Measurements from ENCODE around the gene ADSS1. TPM values are rescaled to one million over a fixed set of nuclear protein-coding genes. Genes with fewer than 3 reads are reported as not detected.
"Not testable (repeated sequence)": the region's sequence is repeated elsewhere in the genome, so short reads cannot be mapped to it uniquely, and the experiment has no call there.

The ADSS1 gene
- total and polyA plus RNA-seq, 2 donors (not counting 1 experiment from before 2014, with no cell fraction given): 2.2 to 3.5 TPM

DNA sequence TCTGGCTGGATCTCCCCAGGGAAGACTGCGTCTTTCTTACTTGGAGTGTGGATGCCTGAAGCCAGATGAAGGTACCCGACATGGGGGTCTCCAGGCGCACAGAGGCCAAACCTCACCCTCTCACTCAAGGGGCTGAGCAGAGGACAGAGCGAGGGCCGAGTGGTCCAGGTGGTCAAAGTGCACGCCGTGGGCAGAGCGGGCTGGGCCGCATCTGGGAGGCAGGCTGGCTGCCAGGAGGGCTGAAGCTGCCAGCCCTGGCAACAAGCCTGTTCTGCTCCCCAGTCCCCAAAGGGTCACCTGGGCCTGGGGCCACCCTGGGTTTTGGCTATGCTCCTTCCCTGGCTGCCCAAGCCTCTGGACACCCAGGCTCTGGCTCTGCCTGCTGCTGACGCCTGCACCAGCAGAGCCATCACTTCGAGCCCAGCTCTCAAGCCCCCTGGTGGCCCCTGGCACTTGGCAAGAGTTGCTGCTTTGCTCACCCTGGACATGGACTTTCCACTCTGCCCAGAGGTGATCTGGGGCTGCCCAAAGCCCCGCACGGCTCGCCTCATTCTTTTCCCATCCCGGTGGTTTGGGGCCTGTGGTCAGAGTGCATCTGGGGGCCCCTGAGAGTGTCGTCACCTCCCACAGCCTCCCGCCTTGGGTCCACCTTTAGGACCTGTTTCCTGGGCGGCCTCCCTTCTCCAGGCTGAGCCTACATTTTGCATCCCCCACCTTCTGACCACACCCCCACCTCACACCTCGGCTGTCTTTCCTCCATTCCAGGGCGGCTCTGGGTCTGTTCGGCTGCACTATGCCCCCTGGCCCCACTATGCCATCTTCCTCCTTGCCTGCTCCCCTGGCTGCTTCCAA, 2.8 kb downstream of the ADSS1 start:
- H3K9me3 ChIP-seq (ENCODE audit: control insufficient read depth, insufficient read depth, low read depth, low read length): no peaks in the 10 kb centered on the region

DNA sequence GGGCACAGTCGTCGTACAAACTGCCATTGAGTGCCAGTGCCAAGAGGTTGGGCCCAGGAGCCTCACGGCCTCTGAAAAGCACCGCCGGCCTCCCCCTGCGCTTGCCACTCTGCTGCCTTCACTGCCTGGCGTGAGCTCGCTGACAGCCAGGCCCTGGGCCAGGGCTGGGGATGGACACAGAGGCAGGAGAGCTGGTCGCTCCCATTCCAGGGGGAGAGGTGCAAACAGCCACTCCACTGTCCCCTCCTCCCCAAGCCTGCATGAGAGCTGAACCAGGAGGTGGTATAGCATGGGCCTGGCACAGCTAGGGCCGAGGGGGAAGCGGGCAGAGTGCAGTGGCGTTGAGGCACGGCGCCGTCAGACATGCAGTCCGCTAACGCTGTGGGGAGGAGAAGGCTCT, 4.6 kb downstream of the ADSS1 start:
- Histone ChIP-seq H3K36me3 (ENCODE audit: control insufficient read depth, insufficient read depth, low read length) (no peaks in the 10 kb centered on the region), H2AFZ (ENCODE audit: low read length) (no peak overlapping the region), H3K79me2 (ENCODE audit: control insufficient read depth, insufficient read depth, low read length) (no peaks in the 10 kb centered on the region), H3K4me1 (ENCODE audit: control insufficient read depth, extremely low read depth, insufficient read depth, low read length) (peaks cover 2% of the 10 kb centered on the region), H3K4me3 (replicated peaks in 1 of 4; ENCODE audit: control extremely low read depth in 1 of 4, insufficient read depth in 1 of 4, low read depth in 3 of 4, low read length in 4 of 4) (no peak overlapping the region), H3K9me3 (ENCODE audit: control insufficient read depth, insufficient read depth, low read depth, low read length) (no peaks in the 10 kb centered on the region), H3K4me2 (ENCODE audit: extremely low read depth, insufficient read depth, low read length) (no peak overlapping the region), H3K27me3 (ENCODE audit: control insufficient read depth, insufficient read depth, low read length) (peaks cover 9% of the 10 kb centered on the region), H3K27ac (ENCODE audit: insufficient read depth, low read length) (no peak overlapping the region), H3K9ac (ENCODE audit: insufficient read depth, low read length) (no peak overlapping the region), H4K20me1 (ENCODE audit: control insufficient read depth, extremely low read depth, insufficient read depth, low read length) (no peaks in the 10 kb centered on the region)
- TF ChIP-seq, protein P1, sequence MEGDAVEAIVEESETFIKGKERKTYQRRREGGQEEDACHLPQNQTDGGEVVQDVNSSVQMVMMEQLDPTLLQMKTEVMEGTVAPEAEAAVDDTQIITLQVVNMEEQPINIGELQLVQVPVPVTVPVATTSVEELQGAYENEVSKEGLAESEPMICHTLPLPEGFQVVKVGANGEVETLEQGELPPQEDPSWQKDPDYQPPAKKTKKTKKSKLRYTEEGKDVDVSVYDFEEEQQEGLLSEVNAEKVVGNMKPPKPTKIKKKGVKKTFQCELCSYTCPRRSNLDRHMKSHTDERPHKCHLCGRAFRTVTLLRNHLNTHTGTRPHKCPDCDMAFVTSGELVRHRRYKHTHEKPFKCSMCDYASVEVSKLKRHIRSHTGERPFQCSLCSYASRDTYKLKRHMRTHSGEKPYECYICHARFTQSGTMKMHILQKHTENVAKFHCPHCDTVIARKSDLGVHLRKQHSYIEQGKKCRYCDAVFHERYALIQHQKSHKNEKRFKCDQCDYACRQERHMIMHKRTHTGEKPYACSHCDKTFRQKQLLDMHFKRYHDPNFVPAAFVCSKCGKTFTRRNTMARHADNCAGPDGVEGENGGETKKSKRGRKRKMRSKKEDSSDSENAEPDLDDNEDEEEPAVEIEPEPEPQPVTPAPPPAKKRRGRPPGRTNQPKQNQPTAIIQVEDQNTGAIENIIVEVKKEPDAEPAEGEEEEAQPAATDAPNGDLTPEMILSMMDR (conservative IDR thresholded peaks at IDR 0.05 in 1 of 2, IDR thresholded peaks at IDR 0.05 in 1 of 2; ENCODE audit: low read depth in 1 of 2, low read length in 2 of 2): no peak
- no peak for TF ChIP-seq EZH2 (IDR thresholded peaks at IDR 0.05; ENCODE audit: low read length, missing control alignments)
- no peak for DNase-seq (ENCODE audit: low read depth in 2 of 2)

More for the DNA sequence above, 2.8 kb downstream of the ADSS1 start:
- Histone ChIP-seq H2AFZ (ENCODE audit: low read length) (no peak overlapping the region), H3K27ac (ENCODE audit: insufficient read depth, low read length) (no peak overlapping the region), H3K4me3 (replicated peaks in 1 of 4; ENCODE audit: control extremely low read depth in 1 of 4, insufficient read depth in 1 of 4, low read depth in 3 of 4, low read length in 4 of 4) (no peak overlapping the region), H4K20me1 (ENCODE audit: control insufficient read depth, extremely low read depth, insufficient read depth, low read length) (no peaks in the 10 kb centered on the region), H3K79me2 (ENCODE audit: control insufficient read depth, insufficient read depth, low read length) (no peaks in the 10 kb centered on the region), H3K27me3 (ENCODE audit: control insufficient read depth, insufficient read depth, low read length) (peaks cover 9% of the 10 kb centered on the region), H3K9ac (ENCODE audit: insufficient read depth, low read length) (no peak overlapping the region), H3K36me3 (ENCODE audit: control insufficient read depth, insufficient read depth, low read length) (peaks cover 2% of the 10 kb centered on the region), H3K4me1 (ENCODE audit: control insufficient read depth, extremely low read depth, insufficient read depth, low read length) (peaks cover 5% of the 10 kb centered on the region), H3K4me2 (ENCODE audit: extremely low read depth, insufficient read depth, low read length) (no peak overlapping the region)
- DNase-seq (ENCODE audit: low read depth in 2 of 2): no peak
- no peak for TF ChIP-seq EZH2 (IDR thresholded peaks at IDR 0.05; ENCODE audit: low read length, missing control alignments)
- TF ChIP-seq, protein P1 (conservative IDR thresholded peaks at IDR 0.05 in 1 of 2, IDR thresholded peaks at IDR 0.05 in 1 of 2; ENCODE audit: low read depth in 1 of 2, low read length in 2 of 2): peak in 1 of 2 donors; percentile 11

DNA sequence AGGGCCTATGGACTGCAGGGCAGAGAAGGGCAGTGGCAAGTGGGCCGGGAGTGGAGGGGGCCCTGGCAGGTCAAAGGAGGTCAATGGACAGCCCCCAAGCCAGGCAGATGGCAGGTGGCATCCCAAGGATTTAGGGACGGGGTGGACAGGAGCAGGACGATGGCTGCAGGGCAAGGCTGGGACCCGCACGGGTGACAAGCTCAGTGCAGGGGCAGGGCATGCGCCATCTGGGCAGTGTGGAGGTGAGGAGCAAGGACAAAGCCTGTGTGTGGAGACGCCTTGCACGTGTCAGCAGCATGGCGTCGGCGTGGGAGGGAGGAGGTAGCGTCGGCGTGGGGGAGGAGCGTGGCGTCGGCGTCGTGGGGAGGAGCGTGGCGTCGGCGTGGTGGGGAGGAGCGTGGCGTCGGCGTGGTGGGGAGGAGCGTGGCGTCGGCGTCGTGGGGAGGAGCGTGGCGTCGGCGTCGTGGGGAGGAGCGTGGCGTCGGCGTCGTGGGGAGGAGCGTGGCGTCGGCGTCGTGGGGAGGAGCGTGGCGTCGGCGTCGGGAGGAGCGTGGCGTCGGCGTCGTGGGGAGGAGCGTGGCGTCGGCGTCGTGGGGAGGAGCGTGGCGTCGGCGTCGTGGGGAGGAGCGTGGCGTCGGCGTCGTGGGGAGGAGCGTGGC, 5.3 kb downstream of the ADSS1 start:
- H3K4me3 ChIP-seq (replicated peaks in 1 of 4; ENCODE audit: control extremely low read depth in 1 of 4, insufficient read depth in 1 of 4, low read depth in 3 of 4, low read length in 4 of 4); H3K36me3 ChIP-seq (ENCODE audit: control insufficient read depth, insufficient read depth, low read length); H3K79me2 ChIP-seq (ENCODE audit: control insufficient read depth, insufficient read depth, low read length); H3K9me3 ChIP-seq (ENCODE audit: control insufficient read depth, insufficient read depth, low read depth, low read length); H3K27me3 ChIP-seq (ENCODE audit: control insufficient read depth, insufficient read depth, low read length); H2AFZ ChIP-seq (ENCODE audit: low read length); H4K20me1 ChIP-seq (ENCODE audit: control insufficient read depth, extremely low read depth, insufficient read depth, low read length); H3K9ac ChIP-seq (ENCODE audit: insufficient read depth, low read length); H3K27ac ChIP-seq (ENCODE audit: insufficient read depth, low read length); H3K4me2 ChIP-seq (ENCODE audit: extremely low read depth, insufficient read depth, low read length); H3K4me1 ChIP-seq (ENCODE audit: control insufficient read depth, extremely low read depth, insufficient read depth, low read length); DNase-seq (ENCODE audit: low read depth in 2 of 2): not testable (repeated sequence)

All from fibroblast of lung (primary cell).